Measurements from ENCODE around the gene SHANK3. TPM values are rescaled to one million over a fixed set of nuclear protein-coding genes. Genes with fewer than 3 reads are reported as not detected.
A peak's percentile ranks its signal among the peaks of the same experiment; 100 is the strongest.

Gene SHANK3
- total RNA-seq, 1 donor from 2014 or later: 14.8 TPM

GRCh38 chr22:50676180-50676636 lies 3.6 kb downstream of the SHANK3 start:
- H3K4me1 Mint-ChIP-seq: peaks cover 9% of the 10 kb centered on the region
- no peaks in the 10 kb centered on the region for H3K36me3 Mint-ChIP-seq
- H3K9me3 Mint-ChIP-seq: peaks cover 3% of the 10 kb centered on the region
- TF ChIP-seq CTCF (IDR thresholded peaks at IDR 0.05; ENCODE audit: unreplicated experiment): no peak
- no peak overlapping the region for H3K27ac Mint-ChIP-seq
- H3K4me3 Mint-ChIP-seq: peak overlapping the region; percentile 69
- DNase-seq (ENCODE audit: low spot score in 2 of 2, unreplicated experiment in 2 of 2): no peak
- H3K27me3 Mint-ChIP-seq (ENCODE audit: low read depth): peaks cover 48% of the 10 kb centered on the region

GRCh38 chr22:50676661-50677492 lies 4.3 kb downstream of the SHANK3 start:
- peak in 1 of 2 experiments; percentile 26 for DNase-seq (ENCODE audit: low spot score in 2 of 2, unreplicated experiment in 2 of 2)
- Mint-ChIP-seq H3K4me3 (no peak overlapping the region), H3K27ac (no peak overlapping the region), H3K27me3 (ENCODE audit: low read depth) (peaks cover 41% of the 10 kb centered on the region), H3K4me1 (peaks cover 9% of the 10 kb centered on the region), H3K36me3 (no peaks in the 10 kb centered on the region), H3K9me3 (peaks cover 3% of the 10 kb centered on the region)
- no peak for TF ChIP-seq CTCF (IDR thresholded peaks at IDR 0.05; ENCODE audit: unreplicated experiment)

GRCh38 chr22:50677493-50678217 lies 5.0 kb downstream of the SHANK3 start:
- Mint-ChIP-seq H3K4me3 (no peak overlapping the region), H3K27ac (no peak overlapping the region), H3K36me3 (no peaks in the 10 kb centered on the region), H3K4me1 (peaks cover 8% of the 10 kb centered on the region), H3K27me3 (ENCODE audit: low read depth) (peaks cover 35% of the 10 kb centered on the region), H3K9me3 (peaks cover 4% of the 10 kb centered on the region)
- DNase-seq (ENCODE audit: low spot score in 2 of 2, unreplicated experiment in 2 of 2): peak in 1 of 2 experiments; percentile 10
- no peak for TF ChIP-seq CTCF (IDR thresholded peaks at IDR 0.05; ENCODE audit: unreplicated experiment)

- peaks cover 3% of the 10 kb centered on the region for H3K4me1 Mint-ChIP-seq
- peaks cover 30% of the 10 kb centered on the region for H3K27me3 Mint-ChIP-seq (ENCODE audit: low read depth)
- peaks cover 8% of the 10 kb centered on the region for H3K9me3 Mint-ChIP-seq
- no peak for TF ChIP-seq CTCF (IDR thresholded peaks at IDR 0.05; ENCODE audit: unreplicated experiment)
- H3K27ac Mint-ChIP-seq: no peak overlapping the region
- no peaks in the 10 kb centered on the region for H3K36me3 Mint-ChIP-seq
- DNase-seq (ENCODE audit: low spot score in 2 of 2, unreplicated experiment in 2 of 2): no peak
- H3K4me3 Mint-ChIP-seq: no peak overlapping the region
Measured at GRCh38 chr22:50678218-50678650, 5.6 kb downstream of the SHANK3 start.

GRCh38 chr22:50678651-50679521 lies 6.3 kb downstream of the SHANK3 start:
- DNase-seq (ENCODE audit: low spot score in 2 of 2, unreplicated experiment in 2 of 2): no peak
- Mint-ChIP-seq H3K27me3 (ENCODE audit: low read depth) (peaks cover 31% of the 10 kb centered on the region), H3K9me3 (peaks cover 8% of the 10 kb centered on the region), H3K27ac (no peak overlapping the region), H3K4me3 (no peak overlapping the region), H3K4me1 (peaks cover 3% of the 10 kb centered on the region), H3K36me3 (no peaks in the 10 kb centered on the region)
- TF ChIP-seq CTCF (IDR thresholded peaks at IDR 0.05; ENCODE audit: unreplicated experiment): no peak
